ENCODE measurements around the gene ZNF778. TPM values are rescaled to one million over a fixed set of nuclear protein-coding genes. Genes with fewer than 3 reads are reported as not detected.

The ZNF778 gene
- polyA plus RNA-seq, 1 experiment, result 5.5 TPM

GRCh38 chr16:89177501-89177900, 40.0 kb upstream of the ZNF778 start:
- POLR2A ChIA-PET, result no interaction called here
- no peaks in the 10 kb centered on the region for H3K36me3 ChIP-seq (ENCODE audit: control insufficient read depth, insufficient read depth, low read length)
- H3K27me3 ChIP-seq (ENCODE audit: control insufficient read depth, insufficient read depth, low read length), result peaks cover 4% of the 10 kb centered on the region
- DNase-seq (ENCODE audit: low read depth), result no peak
- CTCF ChIA-PET, result no interaction called here
- no peak for TF ChIP-seq CTCF (IDR thresholded peaks at IDR 0.05; ENCODE audit: insufficient read depth, low read depth, low read length)
- no peak overlapping the region for H3K4me3 ChIP-seq (ENCODE audit: low read depth, low read length)

DNA sequence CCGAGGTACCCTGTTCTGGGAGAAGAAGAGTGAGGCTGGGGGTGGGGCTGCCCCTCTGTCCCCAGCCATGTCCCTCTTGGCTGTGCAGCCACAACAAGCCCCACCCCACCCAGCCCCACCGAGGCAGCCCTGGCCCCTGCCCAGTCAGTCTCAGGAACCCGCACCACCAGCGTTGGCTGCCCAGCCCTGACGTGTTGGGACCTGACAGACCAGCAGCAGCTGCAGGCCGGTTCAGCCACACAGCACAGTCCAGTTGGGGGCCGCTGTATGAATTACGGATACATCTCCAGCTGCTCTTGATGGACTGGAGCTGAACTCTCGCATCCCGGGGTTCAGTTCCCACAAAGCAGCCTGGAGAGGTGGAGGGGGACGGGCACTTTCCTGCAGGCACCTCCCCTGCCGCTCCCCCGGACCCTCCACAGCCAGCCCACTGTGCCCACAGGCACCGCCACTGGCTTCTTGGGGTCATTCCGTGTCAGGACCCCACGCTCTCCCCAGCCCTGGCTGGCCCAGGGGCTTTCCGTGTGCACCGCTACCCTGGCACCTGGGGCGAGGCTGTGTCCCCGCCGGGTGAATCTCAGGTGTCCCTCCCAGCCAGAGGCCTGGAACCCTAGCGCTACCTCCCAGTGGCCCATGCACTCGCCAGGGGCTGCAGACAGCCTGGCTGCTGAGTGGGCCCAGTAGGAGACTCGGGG, 38.9 kb upstream of the ZNF778 start:
- Histone ChIP-seq H3K36me3 (ENCODE audit: control insufficient read depth, insufficient read depth, low read length) (no peaks in the 10 kb centered on the region), H3K4me3 (ENCODE audit: low read depth, low read length) (no peak overlapping the region), H3K27me3 (ENCODE audit: control insufficient read depth, insufficient read depth, low read length) (peaks cover 2% of the 10 kb centered on the region)
- no peak for DNase-seq (ENCODE audit: low read depth)
- no peak for TF ChIP-seq CTCF (IDR thresholded peaks at IDR 0.05; ENCODE audit: insufficient read depth, low read depth, low read length)
- ChIA-PET CTCF (no interaction called here), POLR2A (no interaction called here)

DNA sequence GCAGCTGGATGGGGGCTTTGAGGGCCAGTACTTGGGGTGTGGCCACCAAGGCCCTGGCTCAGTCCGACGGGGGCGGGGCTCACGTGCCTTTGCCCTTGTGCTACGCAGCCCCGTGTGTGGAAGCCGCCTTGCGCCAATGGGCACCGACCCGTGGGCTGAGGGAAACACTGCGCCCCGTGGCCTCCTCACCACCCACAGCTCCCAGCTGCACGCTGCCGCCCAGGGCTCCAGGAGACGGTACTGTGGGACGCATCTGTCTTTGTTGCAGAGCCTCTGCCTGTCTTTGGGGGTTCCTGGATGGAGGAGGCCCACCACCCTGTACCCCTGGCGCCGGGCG, 38.4 kb upstream of the ZNF778 start:
- no peak overlapping the region for H3K4me3 ChIP-seq (ENCODE audit: low read depth, low read length)
- CTCF ChIA-PET, result no interaction called here
- TF ChIP-seq CTCF (IDR thresholded peaks at IDR 0.05; ENCODE audit: insufficient read depth, low read depth, low read length), result no peak
- POLR2A ChIA-PET, result no interaction called here
- H3K27me3 ChIP-seq (ENCODE audit: control insufficient read depth, insufficient read depth, low read length), result no peaks in the 10 kb centered on the region; the same call in 1 of the 2 replicates
- no peak for DNase-seq (ENCODE audit: low read depth)
- no peaks in the 10 kb centered on the region for H3K36me3 ChIP-seq (ENCODE audit: control insufficient read depth, insufficient read depth, low read length)

DNA sequence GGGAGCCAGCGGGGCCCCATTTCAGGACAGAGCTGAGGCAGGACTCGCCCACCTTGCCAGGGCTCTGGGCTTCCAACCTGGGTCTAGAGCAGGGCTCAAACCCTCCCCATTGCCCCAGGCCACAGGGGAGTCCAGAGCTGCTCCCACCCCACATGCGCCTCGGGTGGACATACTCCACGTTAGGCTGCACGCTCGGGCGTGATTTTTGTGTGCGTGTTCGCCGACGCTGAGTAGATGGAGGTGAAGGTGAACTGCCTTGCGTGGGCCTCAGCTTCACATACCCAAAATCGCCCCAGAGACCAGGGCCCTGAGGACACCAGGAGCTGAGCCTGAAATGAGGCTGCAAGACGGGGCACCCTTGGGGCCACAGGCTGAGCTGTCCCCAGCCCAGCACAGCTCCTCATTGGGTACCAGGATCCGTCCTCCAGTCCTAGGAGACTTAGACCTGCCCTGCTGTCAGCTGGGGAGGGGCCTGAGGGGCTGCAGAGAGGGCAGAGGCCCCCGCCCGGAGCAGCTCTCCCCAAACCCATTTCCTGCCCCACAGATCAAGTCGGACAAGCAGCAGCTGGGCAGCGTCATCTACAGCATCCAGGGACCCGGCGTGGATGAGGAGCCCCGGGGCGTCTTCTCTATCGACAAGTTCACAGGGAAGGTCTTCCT, 37.7 kb upstream of the ZNF778 start:
- ChIA-PET POLR2A (no interaction called here), CTCF (no interaction called here)
- Histone ChIP-seq H3K36me3 (ENCODE audit: control insufficient read depth, insufficient read depth, low read length) (no peaks in the 10 kb centered on the region), H3K4me3 (ENCODE audit: low read depth, low read length) (no peak overlapping the region), H3K27me3 (ENCODE audit: control insufficient read depth, insufficient read depth, low read length) (no peaks in the 10 kb centered on the region; the same call in 1 of the 2 replicates)
- TF ChIP-seq CTCF (IDR thresholded peaks at IDR 0.05; ENCODE audit: insufficient read depth, low read depth, low read length), result no peak
- no peak for DNase-seq (ENCODE audit: low read depth)

DNA sequence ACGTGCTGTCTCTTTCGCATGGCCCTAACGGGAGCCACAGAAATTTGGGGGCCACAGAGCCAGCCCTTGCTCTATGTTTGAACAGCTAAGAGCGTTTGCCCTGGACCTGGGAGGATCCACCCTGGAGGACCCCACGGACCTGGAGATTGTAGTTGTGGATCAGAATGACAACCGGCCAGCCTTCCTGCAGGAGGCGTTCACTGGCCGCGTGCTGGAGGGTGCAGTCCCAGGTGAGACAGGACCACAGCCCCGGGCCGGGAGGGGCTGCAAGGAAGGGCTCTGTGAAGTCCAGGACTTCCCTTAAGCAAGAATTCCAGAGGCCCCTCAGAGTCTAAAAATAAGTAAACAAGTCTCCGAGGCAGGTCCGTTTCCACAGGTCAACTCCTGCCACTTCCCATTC, 34.0 kb upstream of the ZNF778 start:
- DNase-seq (ENCODE audit: low read depth), result no peak
- H3K27me3 ChIP-seq (ENCODE audit: control insufficient read depth, insufficient read depth, low read length), result no peaks in the 10 kb centered on the region; the same call in 1 of the 2 replicates
- H3K36me3 ChIP-seq (ENCODE audit: control insufficient read depth, insufficient read depth, low read length), result no peaks in the 10 kb centered on the region
- ChIA-PET CTCF (no interaction called here), POLR2A (no interaction called here)
- TF ChIP-seq CTCF (IDR thresholded peaks at IDR 0.05; ENCODE audit: insufficient read depth, low read depth, low read length), result no peak
- H3K4me3 ChIP-seq (ENCODE audit: low read depth, low read length), result no peak overlapping the region
